NCI-H345 treated with DMSO at 0.1 percent for 48 hours (cell line): ENCODE results near the gene ARFGEF3.

ENCODE experiments used
- DNase-seq: peaks from one replicate; lab custom pipeline; 2025; ENCODE audit not compliant: unreplicated experiment; lab: John Stamatoyannopoulos, UW

ARFGEF3 gene

GRCh38 chr6:138240476-138241245 lies 78.9 kb downstream of the ARFGEF3 start:
- DNase-seq: no peak

DNA sequence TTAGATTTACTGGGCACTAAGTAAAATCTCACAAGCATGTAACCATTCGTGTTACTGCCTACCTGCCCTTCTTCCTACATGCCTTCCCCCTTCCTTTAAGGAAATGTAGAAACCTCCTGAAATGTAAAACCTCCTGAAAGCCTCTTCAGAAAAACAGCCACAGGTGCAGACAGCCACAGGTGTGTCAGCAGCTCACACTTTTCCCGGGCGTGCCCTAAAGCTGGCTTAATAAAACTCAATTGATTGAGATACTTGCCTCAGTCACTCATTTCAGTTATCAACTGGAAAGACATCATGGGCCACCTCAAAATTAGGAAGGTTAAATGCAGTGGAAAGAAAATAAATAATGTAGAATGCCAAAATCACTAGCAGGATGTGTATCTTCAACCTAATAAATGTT lies 79.6 kb downstream of the ARFGEF3 start:
- DNase-seq: no peak

DNA sequence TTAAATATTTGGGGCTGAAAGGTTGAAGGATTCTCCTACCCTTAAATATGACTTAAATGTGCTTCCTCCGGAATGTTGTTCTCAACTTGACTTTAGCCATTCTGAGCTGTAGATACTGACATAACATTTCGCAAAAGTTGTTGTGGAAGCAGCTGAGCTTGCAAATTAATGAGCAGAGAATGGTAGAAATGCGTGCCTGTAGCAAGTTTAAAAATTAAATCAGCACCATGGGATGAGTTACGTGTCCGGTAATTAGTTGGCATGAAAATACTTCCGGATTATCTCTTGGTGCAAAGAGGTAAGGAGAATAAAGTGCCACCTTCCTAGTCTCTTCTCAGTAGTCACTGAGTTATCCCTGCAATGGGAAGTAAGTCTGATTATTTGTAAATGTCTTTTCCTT lies 80.2 kb downstream of the ARFGEF3 start:
- DNase-seq: no peak

DNA sequence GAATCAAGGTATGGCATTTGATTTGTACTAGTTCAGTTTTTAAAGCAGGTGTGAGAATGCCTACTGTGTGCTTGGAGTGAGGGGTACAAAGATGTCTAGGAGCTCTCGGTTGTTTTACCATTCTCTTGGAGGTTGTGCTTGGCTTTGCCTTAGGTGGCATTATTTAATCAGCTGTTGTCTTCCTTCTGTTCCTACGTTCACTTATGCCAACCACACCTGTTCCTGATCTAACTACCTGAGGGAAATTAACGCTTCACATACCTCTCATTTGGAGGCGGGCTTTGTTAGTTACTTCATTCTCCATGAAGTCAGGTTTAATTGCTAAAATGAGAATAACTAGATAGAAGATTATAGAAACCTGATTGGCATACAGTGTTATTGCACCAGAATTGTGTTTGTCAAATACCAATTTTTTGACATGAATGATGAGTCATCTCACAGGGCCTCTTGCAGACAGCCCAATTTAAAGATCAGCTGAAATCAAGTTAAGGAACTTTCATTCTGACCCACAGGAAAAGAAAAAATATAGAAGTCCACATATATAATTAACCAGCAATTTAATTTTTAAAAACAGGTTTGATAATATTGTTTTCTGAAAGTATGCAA lies 81.4 kb downstream of the ARFGEF3 start:
- no peak for DNase-seq

- DNase-seq: no peak
Observed at GRCh38 chr6:138245751-138246150, 84.0 kb downstream of the ARFGEF3 start.

GRCh38 chr6:138246650-138247440 lies 85.1 kb downstream of the ARFGEF3 start:
- DNase-seq: no peak

- DNase-seq: no peak
Observed at GRCh38 chr6:138248011-138248410, 86.3 kb downstream of the ARFGEF3 start.

DNA sequence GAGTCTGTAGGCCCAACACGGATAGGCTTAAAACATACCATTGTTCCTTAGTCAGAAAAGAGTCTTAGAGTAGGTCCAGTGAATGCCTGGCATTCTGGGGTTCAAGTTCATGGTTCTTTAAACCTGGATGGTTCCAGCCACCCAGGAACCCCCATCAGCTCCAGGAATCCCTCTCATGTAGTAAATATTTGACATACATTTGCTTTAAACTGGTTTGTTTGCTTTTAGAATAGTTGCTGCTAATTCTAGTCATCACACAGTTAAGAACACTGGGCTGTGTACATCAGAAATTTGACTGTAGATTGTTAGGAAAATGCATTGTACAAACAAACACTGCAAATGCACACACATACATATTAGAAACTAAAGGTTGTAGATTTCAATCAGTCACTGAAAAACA lies 87.1 kb downstream of the ARFGEF3 start:
- no peak for DNase-seq

DNA sequence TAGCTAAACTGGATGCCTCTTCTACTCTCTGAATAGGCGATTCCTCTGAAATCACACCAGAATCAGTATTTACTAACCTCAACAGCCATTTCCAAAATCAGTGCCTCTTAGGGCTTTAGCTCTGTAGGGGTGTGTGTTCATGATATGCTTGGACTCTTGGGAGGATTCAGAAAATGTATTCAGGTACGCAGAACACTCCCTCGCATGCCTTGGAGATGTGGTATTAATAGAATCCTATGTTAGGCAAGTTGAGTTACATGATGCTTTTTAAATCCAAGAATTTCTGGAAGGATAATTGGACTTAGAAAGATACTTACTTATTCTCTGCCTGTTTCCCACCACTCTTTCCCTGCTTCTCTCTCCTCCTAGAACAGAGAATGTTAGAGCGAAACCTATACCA lies 88.3 kb downstream of the ARFGEF3 start:
- DNase-seq: no peak

GRCh38 chr6:138250513-138251247 lies 88.9 kb downstream of the ARFGEF3 start:
- DNase-seq: no peak

DNA sequence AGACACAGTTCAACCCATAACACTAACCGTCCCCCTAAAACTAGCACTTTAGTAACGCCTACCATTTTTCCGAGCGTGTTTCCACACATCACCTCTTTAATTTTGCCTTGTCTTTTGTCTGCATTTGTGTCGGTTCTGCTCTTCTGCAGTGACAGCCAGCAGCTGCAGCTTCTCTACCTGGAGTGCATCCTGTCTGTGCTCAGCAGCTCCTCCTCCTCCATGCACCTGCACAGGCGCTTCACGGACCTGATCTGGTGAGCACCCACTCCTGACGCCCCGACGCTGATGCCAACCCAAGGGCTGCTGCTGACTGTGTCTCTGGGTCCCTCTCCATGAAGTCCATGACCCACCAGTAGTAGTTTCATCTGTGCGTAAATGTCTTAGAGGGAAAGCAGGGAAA lies 92.0 kb downstream of the ARFGEF3 start:
- no peak for DNase-seq

GRCh38 chr6:138255443-138255842 lies 93.7 kb downstream of the ARFGEF3 start:
- DNase-seq: no peak

DNA sequence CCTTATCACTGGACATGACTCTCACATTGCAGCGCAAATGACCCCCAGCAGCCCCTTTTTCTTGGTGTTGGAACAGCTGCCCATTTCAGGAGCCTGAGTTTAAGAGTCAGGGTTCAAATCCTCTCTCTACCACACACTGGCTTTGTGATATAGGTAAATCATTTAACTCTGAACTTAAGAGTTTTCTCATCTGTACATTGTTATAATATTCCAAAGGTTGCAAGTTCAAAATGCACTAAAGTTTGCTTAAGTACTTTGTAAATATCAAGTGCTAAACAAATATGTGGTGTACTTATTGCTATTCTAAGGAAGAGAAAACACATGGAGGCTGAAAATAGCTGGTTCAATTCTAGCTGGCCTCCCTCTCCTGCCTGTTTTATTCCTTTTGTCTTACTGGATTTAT lies 95.9 kb downstream of the ARFGEF3 start:
- no peak for DNase-seq

DNA sequence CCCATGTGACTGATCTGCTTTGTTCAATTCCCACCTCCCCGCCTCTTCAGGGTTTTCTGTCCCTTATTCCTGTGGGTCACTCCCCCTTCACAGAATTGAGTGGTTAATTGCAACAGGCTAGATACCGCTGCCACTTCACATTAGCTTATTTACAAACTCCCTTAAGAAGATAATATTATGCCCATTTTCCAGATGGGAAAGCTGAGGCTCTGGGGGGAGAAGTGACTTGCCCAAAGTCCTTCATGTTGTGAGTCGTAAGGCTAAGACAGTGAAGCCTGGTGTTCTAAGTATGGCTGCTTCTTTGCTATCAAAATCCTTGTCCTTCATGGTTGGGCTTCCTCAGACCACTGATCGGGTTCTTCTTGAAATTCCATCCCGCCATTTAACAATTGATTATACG lies 96.5 kb downstream of the ARFGEF3 start:
- DNase-seq: no peak

DNA sequence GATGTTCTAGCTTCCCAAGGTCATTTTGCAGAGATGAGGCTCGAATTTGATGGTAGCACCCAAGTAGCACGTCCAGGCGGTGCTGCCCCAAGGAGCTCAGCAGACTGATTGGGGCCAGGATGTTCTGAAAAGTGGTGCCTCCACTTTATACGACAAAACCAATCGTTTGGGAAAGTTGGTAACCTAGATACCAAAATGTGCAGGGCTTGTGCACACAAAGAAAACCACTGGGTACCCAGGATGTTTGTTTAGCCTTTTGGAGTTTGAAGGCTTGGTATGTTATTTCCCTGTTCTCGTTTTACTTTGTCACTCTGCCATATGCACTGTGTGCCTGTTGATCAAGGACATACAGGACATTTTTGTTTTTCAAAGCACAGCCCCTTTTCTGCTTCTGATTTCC lies 97.3 kb downstream of the ARFGEF3 start:
- no peak for DNase-seq

- DNase-seq: no peak
Observed at GRCh38 chr6:138261116-138261780, 99.5 kb downstream of the ARFGEF3 start.

- no peak for DNase-seq
Observed at GRCh38 chr6:138263963-138264362, 102.2 kb downstream of the ARFGEF3 start.

GRCh38 chr6:138264372-138264880 lies 102.7 kb downstream of the ARFGEF3 start:
- DNase-seq: no peak

DNA sequence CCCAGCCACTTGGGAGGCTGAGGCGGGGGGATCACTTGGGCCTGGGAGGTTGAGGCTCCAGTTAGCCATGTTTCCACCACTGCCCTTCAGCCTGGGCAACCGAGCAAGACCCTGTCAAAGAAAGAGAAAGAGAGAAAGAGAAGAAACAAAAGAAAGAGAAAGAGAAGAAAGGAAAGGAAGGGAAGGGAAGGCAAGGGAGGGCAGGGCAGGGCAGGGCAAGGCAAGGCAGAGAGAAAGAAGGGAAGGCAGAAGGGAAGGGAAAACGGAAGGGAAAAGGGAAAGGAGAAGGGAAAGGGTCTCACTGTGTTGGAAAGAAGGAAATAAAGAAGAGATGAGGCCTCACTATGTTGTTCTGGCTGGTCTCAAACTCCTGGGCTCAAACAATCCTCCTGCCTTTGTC lies 104.4 kb downstream of the ARFGEF3 start:
- DNase-seq: no peak
